MCF 10A (cell line): Measurements from ENCODE around the gene IL17RC. TPM values are rescaled to one million over a fixed set of nuclear protein-coding genes. Genes with fewer than 3 reads are reported as not detected.
A peak's percentile ranks its signal among the peaks of the same experiment; 100 is the strongest.
"Not testable (repeated sequence)": the region's sequence is repeated elsewhere in the genome, so short reads cannot be mapped to it uniquely, and the experiment has no call there.

Source experiments
- BruUV-seq: library from RNA; stranded (reverse); fragments of 400-500 nt; replicated peaks from 2 replicates; lab custom pipeline; 2021; lab: Mats Ljungman, UMichigan
- CTCF ChIA-PET: fragments of 300-600 bp; sonication (Branson Sonifier 250); formaldehyde crosslinking; extraction: SDS; loops from one replicate; lab custom pipeline; 2021; ENCODE audit warnings: antibody characterized with exemption, inconsistent platforms; lab: Yijun Ruan, JAX
- POLR2A ChIA-PET: fragments of 300-600, 350-650 bp; sonication (Branson Sonifier 250); formaldehyde crosslinking; extraction: SDS; loops from one replicate; lab custom pipeline; 2020; ENCODE audit warnings: antibody characterized with exemption, inconsistent platforms; lab: Yijun Ruan, JAX
- DNase-seq: peaks from one replicate; pipeline ENCODE4 v3.0.0-alpha.2; 2018; ENCODE audit not compliant: unreplicated experiment
- H3K27ac Mint-ChIP-seq: one replicate; pipeline ENCODE4 v1.8.0; 2022; ENCODE audit warnings: mild to moderate bottlenecking, low read depth, mixed read lengths; ENCODE audit not compliant: unreplicated experiment
- H3K27me3 Mint-ChIP-seq: one replicate; pipeline ENCODE4 v1.8.0; 2022; ENCODE audit warnings: mixed read lengths; ENCODE audit not compliant: insufficient read depth, unreplicated experiment
- H3K36me3 Mint-ChIP-seq: one replicate; pipeline ENCODE4 v1.8.0; 2022; ENCODE audit warnings: mild to moderate bottlenecking, moderate library complexity, mixed read lengths; ENCODE audit not compliant: insufficient read depth, unreplicated experiment
- H3K4me1 Mint-ChIP-seq: one replicate; pipeline ENCODE4 v1.8.0; 2022; ENCODE audit warnings: mixed read lengths; ENCODE audit not compliant: insufficient read depth, unreplicated experiment
- H3K4me3 Mint-ChIP-seq: one replicate; pipeline ENCODE4 v1.8.0; 2022; ENCODE audit warnings: mild to moderate bottlenecking, moderate library complexity, mixed read lengths; ENCODE audit not compliant: unreplicated experiment
- H3K9me3 Mint-ChIP-seq: one replicate; pipeline ENCODE4 v1.8.0; 2022; ENCODE audit warnings: mixed read lengths; ENCODE audit not compliant: unreplicated experiment
- intact Hi-C: fragments of 100-400 bp; cut with micrococcal nuclease; formaldehyde crosslinking; loops from 2 replicates; pipeline ENCODE4 v1.14.1; 2022
- total RNA-seq: library from RNA; stranded (reverse); gene quantifications from 2 replicates; pipeline ENCODE4 v1.2.3, GENCODE V29; 2022
- TF ChIP-seq, protein P1 (sequence below): fragments of 200-600 bp; IDR thresholded peaks from one replicate; pipeline ENCODE4 v1.8.0; 2022; ENCODE audit warnings: antibody characterized with exemption, mild to moderate bottlenecking; ENCODE audit not compliant: unreplicated experiment

Gene IL17RC
- total RNA-seq, 1 experiment from 2014 or later = 25.7 TPM

DNA sequence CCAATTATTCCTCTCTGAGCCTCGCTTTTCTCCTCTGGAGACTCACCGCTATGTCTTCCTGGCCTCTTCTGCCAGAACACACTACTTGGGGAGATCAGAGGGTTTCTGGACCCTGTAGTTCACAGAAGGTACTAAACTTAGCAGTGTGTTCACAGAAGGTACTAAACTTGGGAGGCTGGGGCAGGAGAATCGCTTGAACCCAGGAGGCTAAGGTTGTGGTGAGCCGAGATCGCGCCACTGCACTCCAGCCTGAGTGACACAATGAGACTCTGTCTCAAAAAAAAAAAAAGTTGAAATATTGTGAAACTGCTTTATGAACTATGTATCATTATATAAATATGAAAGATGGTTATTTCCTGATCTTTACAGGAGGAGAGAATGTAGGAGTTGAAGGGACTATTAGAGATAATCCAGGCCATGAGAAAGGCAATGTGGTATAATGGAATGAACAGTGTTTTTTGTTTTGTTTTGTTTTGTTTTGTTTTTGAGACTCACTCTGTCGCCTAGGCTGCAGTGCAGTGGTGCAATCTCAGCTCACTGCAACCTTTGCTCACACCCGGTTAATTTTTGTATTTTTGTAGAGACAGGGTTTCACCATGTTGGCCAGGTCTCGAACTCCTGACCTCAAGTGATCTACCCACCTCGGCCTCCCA lies 20.0 kb upstream of the IL17RC start:
- intact Hi-C loops = loop anchor here (2.0 kb wide), 1 partner anchor 48 kb away; no protein-coding TSS in a partner anchor
- Mint-ChIP-seq H3K36me3 (peaks cover 36% of the 10 kb centered on the region), H3K4me3 (peak overlapping the region; percentile 16), H3K4me1 (peaks cover 59% of the 10 kb centered on the region), H3K27ac (peak overlapping the region; percentile 79)
- ChIA-PET CTCF (interaction anchor here (0.6 to 1.3 kb wide), 3 partner anchors 16 to 86 kb away, joined by 3 read pairs; no protein-coding TSS in a partner anchor), POLR2A (interaction anchor here (0.7 to 3.4 kb wide), 15 partner anchors 7 to 534 kb away, joined by 3 to 98 read pairs (median 4); partner anchors contain the start of genes ARPC4, IL17RC, JAGN1 and RPUSD3)
- TSS peak; percentile 61 for BruUV-seq
- not testable (repeated sequence) for H3K27me3 Mint-ChIP-seq, H3K9me3 Mint-ChIP-seq
- DNase-seq = peak; percentile 55

DNA sequence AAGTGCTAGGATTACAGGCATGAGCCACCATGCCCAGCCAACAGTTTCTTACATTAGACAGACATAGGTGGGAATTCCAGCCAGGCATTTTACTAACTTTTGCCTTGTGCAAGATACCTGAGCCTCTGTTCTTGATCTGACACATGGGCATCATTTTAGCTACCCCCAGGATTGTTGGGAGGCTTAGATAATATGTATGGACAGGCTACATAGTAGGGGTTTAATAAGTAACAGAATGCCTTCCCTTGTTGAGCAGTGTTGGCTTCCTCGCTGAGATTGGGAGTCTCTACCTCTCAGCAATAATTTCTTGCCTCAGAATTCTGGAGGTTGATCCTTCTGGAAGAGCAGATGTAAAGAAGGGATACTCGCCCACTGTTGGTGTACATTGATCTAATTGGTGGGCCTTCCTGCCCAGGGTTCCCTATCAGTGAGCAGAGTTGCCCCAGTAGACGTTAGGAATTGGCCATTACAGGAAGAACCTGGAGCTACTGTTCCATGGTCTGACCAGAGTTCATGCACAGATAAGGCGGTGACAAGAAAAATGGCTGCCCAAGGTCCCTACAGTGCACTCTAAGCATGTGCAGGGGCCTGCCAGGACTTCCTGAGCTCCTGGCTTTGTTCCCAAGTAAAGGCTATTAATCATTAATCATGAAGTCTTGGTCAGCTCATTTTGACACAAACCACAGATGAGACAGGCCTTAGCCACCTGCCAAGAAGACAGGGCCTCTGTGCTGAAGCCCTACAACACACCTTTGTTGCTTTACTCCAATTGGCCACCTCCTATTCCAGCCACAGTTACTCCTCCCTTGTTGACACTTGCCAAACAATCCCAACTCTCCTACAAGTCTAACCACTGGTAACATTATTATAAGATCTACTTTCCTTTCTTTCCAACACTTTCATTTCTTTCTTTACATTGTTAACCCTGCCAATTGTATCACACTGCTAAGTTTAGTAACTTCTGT lies 19.2 kb upstream of the IL17RC start:
- H3K4me1 Mint-ChIP-seq = peaks cover 59% of the 10 kb centered on the region
- CTCF ChIA-PET = interaction anchor here (0.6 to 1.3 kb wide), 5 partner anchors 11 to 85 kb away, joined by 3 to 6 read pairs (median 3); no protein-coding TSS in a partner anchor
- H3K36me3 Mint-ChIP-seq = peaks cover 28% of the 10 kb centered on the region
- H3K9me3 Mint-ChIP-seq = peaks cover 6% of the 10 kb centered on the region
- H3K27ac Mint-ChIP-seq = peak overlapping the region; percentile 79
- BruUV-seq = no TSS peak
- DNase-seq = peak; percentile 96
- POLR2A ChIA-PET = interaction anchor here (0.7 to 3.4 kb wide), 24 partner anchors 8 to 534 kb away, joined by 3 to 98 read pairs (median 4); partner anchors contain the start of genes ARPC4, CRELD1, IL17RC and JAGN1
- H3K4me3 Mint-ChIP-seq = peak overlapping the region; percentile 33
- no peaks in the 10 kb centered on the region for H3K27me3 Mint-ChIP-seq
- TF ChIP-seq, protein P1, sequence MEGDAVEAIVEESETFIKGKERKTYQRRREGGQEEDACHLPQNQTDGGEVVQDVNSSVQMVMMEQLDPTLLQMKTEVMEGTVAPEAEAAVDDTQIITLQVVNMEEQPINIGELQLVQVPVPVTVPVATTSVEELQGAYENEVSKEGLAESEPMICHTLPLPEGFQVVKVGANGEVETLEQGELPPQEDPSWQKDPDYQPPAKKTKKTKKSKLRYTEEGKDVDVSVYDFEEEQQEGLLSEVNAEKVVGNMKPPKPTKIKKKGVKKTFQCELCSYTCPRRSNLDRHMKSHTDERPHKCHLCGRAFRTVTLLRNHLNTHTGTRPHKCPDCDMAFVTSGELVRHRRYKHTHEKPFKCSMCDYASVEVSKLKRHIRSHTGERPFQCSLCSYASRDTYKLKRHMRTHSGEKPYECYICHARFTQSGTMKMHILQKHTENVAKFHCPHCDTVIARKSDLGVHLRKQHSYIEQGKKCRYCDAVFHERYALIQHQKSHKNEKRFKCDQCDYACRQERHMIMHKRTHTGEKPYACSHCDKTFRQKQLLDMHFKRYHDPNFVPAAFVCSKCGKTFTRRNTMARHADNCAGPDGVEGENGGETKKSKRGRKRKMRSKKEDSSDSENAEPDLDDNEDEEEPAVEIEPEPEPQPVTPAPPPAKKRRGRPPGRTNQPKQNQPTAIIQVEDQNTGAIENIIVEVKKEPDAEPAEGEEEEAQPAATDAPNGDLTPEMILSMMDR = no peak
- intact Hi-C loops = loop anchor here (2.0 kb wide), 1 partner anchor 49 kb away; no protein-coding TSS in a partner anchor

DNA sequence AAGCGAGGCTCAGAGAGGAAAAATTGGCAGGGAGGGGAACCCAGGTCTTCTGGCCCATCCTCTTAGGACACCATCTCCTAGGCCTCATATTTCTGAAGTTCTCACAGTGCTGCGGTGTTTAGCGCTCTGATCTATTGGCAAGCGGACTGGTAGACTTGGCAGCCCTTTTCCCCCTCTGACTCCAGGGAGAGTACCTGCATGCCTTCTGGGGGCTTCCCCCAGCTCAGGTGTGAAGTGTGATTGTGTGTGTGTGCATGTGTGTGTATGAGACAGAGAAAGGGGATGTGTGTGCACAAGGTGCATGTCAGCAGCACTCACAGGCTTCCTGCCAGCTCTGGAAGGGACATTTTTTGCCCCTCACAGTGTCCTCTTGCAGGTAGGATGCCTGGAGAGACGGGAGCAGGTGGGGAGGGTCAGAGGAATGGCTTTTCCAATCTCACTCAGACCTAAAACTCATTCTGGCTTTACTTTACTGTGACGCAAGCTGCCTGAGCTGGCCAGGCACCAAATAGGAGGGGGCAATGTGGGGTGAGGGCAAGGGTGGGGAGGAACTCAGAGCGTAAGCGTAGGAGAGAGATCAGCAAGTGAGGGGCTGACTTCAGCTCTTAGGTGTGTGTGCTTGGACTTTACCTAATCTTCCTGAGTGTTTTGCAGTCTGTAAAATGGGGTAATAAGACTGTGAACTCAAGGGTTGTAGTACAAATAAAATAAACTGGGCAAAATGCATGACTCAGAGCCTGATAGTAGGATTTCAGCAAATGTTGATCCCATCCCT lies 18.2 kb upstream of the IL17RC start:
- CTCF ChIA-PET = interaction anchor here (0.7 to 1.2 kb wide), 3 partner anchors 12 to 50 kb away, joined by 3 to 6 read pairs (median 4); no protein-coding TSS in a partner anchor
- intact Hi-C loops = no loop called here
- TF ChIP-seq, protein P1 = no peak
- peak overlapping the region; percentile 79 for H3K27ac Mint-ChIP-seq
- no TSS peak for BruUV-seq
- H3K27me3 Mint-ChIP-seq = no peaks in the 10 kb centered on the region
- DNase-seq = peak; percentile 70
- POLR2A ChIA-PET = interaction anchor here (0.9 to 3.4 kb wide), 13 partner anchors 9 to 138 kb away, joined by 3 to 98 read pairs (median 9); partner anchors contain the start of genes ARPC4, CRELD1, IL17RC and JAGN1
- peaks cover 18% of the 10 kb centered on the region for H3K36me3 Mint-ChIP-seq
- peaks cover 6% of the 10 kb centered on the region for H3K9me3 Mint-ChIP-seq
- H3K4me3 Mint-ChIP-seq = peak overlapping the region; percentile 33
- peaks cover 64% of the 10 kb centered on the region for H3K4me1 Mint-ChIP-seq
